ENCODE results near the gene GNG11. TPM values are rescaled to one million over a fixed set of nuclear protein-coding genes. Genes with fewer than 3 reads are reported as not detected.

The GNG11 gene
- total and polyA plus RNA-seq, 3 donors from 2014 or later = 3.9 to 11.7 (median 4.0) TPM

GRCh38 chr7:93895859-93896600, 25.5 kb upstream of the GNG11 start:
- TF ChIP-seq POLR2A (IDR thresholded peaks at IDR 0.05) = no peak
- TF ChIP-seq CTCF (IDR thresholded peaks at IDR 0.05) = no peak
- Histone ChIP-seq H3K9me3 (no peaks in the 10 kb centered on the region), H3K27ac (no peak overlapping the region), H3K27me3 (no peaks in the 10 kb centered on the region), H3K4me3 (no peak overlapping the region), H3K4me1 (no peaks in the 10 kb centered on the region), H3K36me3 (ENCODE audit: low read depth, missing control alignments) (no peaks in the 10 kb centered on the region)
- WGBS, 2 donors = 71 to 74% methylated on average over 4 of the region's 4 CpGs
- intact Hi-C loops (cut with DNase I; ENCODE audit: low total_unique reads) = no loop called here
- no peak for DNase-seq

GRCh38 chr7:93897680-93898079, 23.9 kb upstream of the GNG11 start:
- 74 to 77% methylated on average over 2 of the region's 2 CpGs for WGBS, 2 donors
- Histone ChIP-seq H3K27ac (no peak overlapping the region), H3K36me3 (ENCODE audit: low read depth, missing control alignments) (no peaks in the 10 kb centered on the region), H3K9me3 (no peaks in the 10 kb centered on the region), H3K27me3 (no peaks in the 10 kb centered on the region), H3K4me1 (no peaks in the 10 kb centered on the region), H3K4me3 (no peak overlapping the region)
- no peak for DNase-seq
- no peak for TF ChIP-seq CTCF (IDR thresholded peaks at IDR 0.05)
- intact Hi-C loops (cut with DNase I; ENCODE audit: low total_unique reads) = no loop called here

GRCh38 chr7:93902777-93903423, 18.6 kb upstream of the GNG11 start:
- TF ChIP-seq CTCF (IDR thresholded peaks at IDR 0.05) (peak in 2 of 3 experiments; percentile 53 to 82), POLR2A (IDR thresholded peaks at IDR 0.05) (no peak)
- Histone ChIP-seq H3K4me3 (no peak overlapping the region), H3K27ac (no peak overlapping the region), H3K27me3 (no peaks in the 10 kb centered on the region), H3K36me3 (ENCODE audit: low read depth, missing control alignments) (no peaks in the 10 kb centered on the region), H3K4me1 (no peaks in the 10 kb centered on the region), H3K9me3 (no peaks in the 10 kb centered on the region)
- peak; percentile 18 for DNase-seq
- 94 to 100% methylated on average over 1 of the region's 1 CpG for whole genome bisulfite sequencing, 2 donors
- intact Hi-C loops (cut with DNase I; ENCODE audit: low total_unique reads) = no loop called here

- Histone ChIP-seq H3K27me3 (no peaks in the 10 kb centered on the region), H3K9me3 (no peaks in the 10 kb centered on the region), H3K27ac (no peak within 1 kb of the TSS), H3K4me1 (no peaks in the 10 kb centered on the region), H3K4me3 (no peak within 1 kb of the TSS), H3K36me3 (ENCODE audit: low read depth, missing control alignments) (no peaks in the 10 kb centered on the region)
- no peak for TF ChIP-seq CTCF (IDR thresholded peaks at IDR 0.05)
- no peak for TF ChIP-seq POLR2A (IDR thresholded peaks at IDR 0.05)
- intact Hi-C loops (cut with DNase I; ENCODE audit: low total_unique reads) = no loop called here
- DNase-seq = no peak
- 80 to 89% methylated on average over 3 of the region's 3 CpGs for WGBS, 2 donors
These were observed 15.3 kb upstream of the GNG11 start, which contains the start of gene GNGT1 for GRCh38 chr7:93906267-93906666. Gene GNGT1 (plus strand): TSS chr7:93906567. CDS start chr7:93906747, 180 bp downstream.

Measured in testis (tissue), 3 donors.